PFSK-1 (cell line): ENCODE results near the gene KRTAP3-3.
"Not testable (repeated sequence)": the region's sequence is repeated elsewhere in the genome, so short reads cannot be mapped to it uniquely, and the experiment has no call there.

Experiments used
- FOXP2 ChIP-seq: optimal IDR thresholded peaks from 2 replicates; pipeline ENCODE3; 2011; ENCODE audit warnings: borderline replicate concordance, control low read depth, inconsistent platforms; ENCODE audit not compliant: insufficient read depth; ENCODE audit errors: extremely low read length, extremely low read depth
- POLR2AphosphoS5 ChIP-seq: IDR thresholded peaks from 2 replicates; pipeline ENCODE4 v1.6.1; 2012; ENCODE audit warnings: low read depth, mild to moderate bottlenecking, control low read depth, low read length, moderate library complexity
- SIN3A ChIP-seq: IDR thresholded peaks from 2 replicates; pipeline ENCODE4 v1.6.1; 2012; ENCODE audit warnings: mild to moderate bottlenecking, low read length, moderate library complexity, borderline replicate concordance; ENCODE audit not compliant: insufficient read depth
- TAF1 ChIP-seq: IDR thresholded peaks from 2 replicates; pipeline ENCODE4 v1.6.1; 2012; ENCODE audit warnings: low read length, control low read depth, borderline replicate concordance; ENCODE audit not compliant: insufficient read depth
- TF ChIP-seq, protein P1 (sequence below), 2 experiments: IDR thresholded peaks; 2 replicates each; pipeline versions ENCODE4 v1.6.1 to v1.8.0; 2011 to 2012; ENCODE audit warnings: low read depth in 2 of 2, low read length in 2 of 2, control low read depth in 1 of 2, inconsistent platforms in 1 of 2, mild to moderate bottlenecking in 1 of 2, moderate library complexity in 1 of 2; ENCODE audit not compliant: insufficient read depth in 1 of 2

KRTAP3-3 gene

DNA sequence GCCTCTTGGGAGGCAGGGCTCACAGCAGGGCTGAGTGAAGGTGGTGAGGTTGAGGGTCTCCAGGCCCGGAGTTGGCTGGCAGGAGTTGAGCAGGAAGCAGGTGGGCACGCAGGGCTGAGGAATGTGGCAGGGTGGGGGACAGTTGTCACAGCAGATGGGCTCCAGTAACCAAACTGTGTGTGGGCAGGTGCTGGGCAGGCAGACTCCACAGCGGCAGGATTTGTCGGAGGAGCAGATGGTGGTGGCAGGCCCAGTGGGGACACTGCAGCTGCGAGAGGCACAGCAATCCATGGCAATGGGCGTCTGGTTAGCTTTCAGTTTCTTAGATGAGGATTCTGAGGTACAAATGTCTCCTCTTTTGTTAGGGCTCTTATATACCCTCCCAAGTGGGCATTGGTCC lies 5.6 kb upstream of the KRTAP3-3 start, which contains the start of gene KRTAP3-2:
Gene KRTAP3-2, minus strand, starts transcription at position 344 of the 400 bp plus-strand sequence. Its CDS starts 53 bp downstream, at position 291.
- not testable (repeated sequence) for TF ChIP-seq TAF1, FOXP2
- TF ChIP-seq, protein P1, sequence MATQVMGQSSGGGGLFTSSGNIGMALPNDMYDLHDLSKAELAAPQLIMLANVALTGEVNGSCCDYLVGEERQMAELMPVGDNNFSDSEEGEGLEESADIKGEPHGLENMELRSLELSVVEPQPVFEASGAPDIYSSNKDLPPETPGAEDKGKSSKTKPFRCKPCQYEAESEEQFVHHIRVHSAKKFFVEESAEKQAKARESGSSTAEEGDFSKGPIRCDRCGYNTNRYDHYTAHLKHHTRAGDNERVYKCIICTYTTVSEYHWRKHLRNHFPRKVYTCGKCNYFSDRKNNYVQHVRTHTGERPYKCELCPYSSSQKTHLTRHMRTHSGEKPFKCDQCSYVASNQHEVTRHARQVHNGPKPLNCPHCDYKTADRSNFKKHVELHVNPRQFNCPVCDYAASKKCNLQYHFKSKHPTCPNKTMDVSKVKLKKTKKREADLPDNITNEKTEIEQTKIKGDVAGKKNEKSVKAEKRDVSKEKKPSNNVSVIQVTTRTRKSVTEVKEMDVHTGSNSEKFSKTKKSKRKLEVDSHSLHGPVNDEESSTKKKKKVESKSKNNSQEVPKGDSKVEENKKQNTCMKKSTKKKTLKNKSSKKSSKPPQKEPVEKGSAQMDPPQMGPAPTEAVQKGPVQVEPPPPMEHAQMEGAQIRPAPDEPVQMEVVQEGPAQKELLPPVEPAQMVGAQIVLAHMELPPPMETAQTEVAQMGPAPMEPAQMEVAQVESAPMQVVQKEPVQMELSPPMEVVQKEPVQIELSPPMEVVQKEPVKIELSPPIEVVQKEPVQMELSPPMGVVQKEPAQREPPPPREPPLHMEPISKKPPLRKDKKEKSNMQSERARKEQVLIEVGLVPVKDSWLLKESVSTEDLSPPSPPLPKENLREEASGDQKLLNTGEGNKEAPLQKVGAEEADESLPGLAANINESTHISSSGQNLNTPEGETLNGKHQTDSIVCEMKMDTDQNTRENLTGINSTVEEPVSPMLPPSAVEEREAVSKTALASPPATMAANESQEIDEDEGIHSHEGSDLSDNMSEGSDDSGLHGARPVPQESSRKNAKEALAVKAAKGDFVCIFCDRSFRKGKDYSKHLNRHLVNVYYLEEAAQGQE (IDR thresholded peaks at IDR 0.05; ENCODE audit: insufficient read depth in 1 of 2, low read depth in 2 of 2, low read length in 2 of 2), result not testable (repeated sequence)

DNA sequence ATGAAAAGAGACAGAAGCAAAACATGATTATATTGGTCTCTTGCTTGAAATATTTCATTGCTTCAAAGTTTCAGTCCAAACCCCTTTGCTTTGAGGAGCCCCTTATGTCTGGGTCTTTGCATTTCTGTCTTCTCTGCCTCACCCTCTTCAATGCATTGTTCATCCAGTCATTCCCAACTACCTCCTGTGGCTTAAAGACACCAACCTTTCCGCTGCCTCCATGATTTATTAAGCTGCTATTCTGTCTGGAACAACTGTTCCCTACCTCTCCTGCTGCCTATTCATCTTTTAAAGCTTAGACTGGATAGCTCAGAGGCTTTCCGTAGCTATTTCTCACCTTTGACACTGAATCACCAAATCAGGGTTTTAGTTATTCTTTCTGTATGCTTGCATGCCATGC lies 3.4 kb upstream of the KRTAP3-3 start:
- TF ChIP-seq POLR2AphosphoS5 (no peak), TAF1 (no peak)
- TF ChIP-seq, protein P1 (IDR thresholded peaks at IDR 0.05; ENCODE audit: insufficient read depth in 1 of 2, low read depth in 2 of 2, low read length in 2 of 2), result no peak

DNA sequence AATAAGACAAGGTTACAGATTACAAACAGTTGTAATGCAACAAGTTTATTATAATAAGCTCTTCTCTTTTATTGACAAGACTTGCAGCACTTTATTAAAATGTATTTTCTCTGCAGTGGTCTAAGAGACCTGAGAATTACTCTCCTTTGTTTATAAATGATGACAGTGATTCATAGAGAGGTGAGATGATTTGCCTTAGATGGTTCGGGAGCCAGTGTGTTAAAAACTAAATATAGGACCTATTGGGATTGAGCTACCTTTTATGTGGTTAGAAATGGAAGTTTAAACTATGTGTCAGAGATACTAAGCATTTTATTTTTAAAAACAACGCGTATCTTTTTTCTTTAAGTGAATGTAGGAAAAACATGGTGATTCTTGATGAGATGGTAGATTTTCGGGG lies 2.9 kb upstream of the KRTAP3-3 start:
- TF ChIP-seq TAF1 (no peak), SIN3A (no peak), POLR2AphosphoS5 (no peak), FOXP2 (no peak)
- TF ChIP-seq, protein P1 (IDR thresholded peaks at IDR 0.05; ENCODE audit: insufficient read depth in 1 of 2, low read depth in 2 of 2, low read length in 2 of 2), result no peak

DNA sequence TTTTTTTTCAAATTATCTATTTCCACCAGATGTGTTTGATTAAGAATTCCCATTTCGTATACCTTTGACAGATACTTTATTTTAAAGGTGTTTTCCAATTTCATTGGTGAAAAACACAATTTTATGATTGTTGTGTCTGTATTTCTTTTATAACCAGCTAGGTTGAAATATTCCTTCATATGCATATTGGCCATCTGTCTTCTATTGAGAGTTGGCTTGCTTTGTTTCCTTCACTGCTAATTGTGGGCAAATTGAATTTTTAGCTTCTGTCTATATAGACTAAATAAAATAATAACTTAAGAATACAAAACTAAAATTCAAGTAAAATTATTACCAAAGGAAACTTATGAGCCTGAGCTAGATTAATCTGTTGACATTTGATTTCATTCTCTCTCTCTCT lies 1.2 kb upstream of the KRTAP3-3 start:
- no peak for TF ChIP-seq SIN3A
- TF ChIP-seq TAF1, result no peak
- no peak for TF ChIP-seq FOXP2
- TF ChIP-seq POLR2AphosphoS5, result no peak
- TF ChIP-seq, protein P1 (IDR thresholded peaks at IDR 0.05; ENCODE audit: insufficient read depth in 1 of 2, low read depth in 2 of 2, low read length in 2 of 2), result no peak

DNA sequence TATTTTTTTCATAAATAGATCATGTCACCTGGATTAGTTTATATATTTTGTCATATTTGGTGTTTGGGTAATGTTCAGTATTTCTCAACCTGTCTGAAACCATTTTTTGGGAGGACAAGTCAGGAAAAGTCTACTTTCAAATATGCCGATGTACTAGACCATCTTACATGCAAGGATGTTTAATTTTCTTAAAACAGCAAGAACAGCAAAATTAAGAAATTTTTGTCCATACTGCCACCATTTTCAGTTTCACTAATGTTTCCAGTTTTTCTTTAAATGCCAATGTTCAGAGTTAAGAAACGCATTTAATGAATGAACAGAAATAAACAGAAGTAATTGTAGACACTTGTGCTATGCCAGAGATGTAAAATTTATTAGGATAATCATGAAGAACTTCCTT lies 880 bp downstream of the KRTAP3-3 start:
- TF ChIP-seq SIN3A (no peak), POLR2AphosphoS5 (no peak), TAF1 (no peak), FOXP2 (no peak)
- TF ChIP-seq, protein P1 (IDR thresholded peaks at IDR 0.05; ENCODE audit: insufficient read depth in 1 of 2, low read depth in 2 of 2, low read length in 2 of 2), result no peak
